ENCODE results near the gene SRGAP1. TPM values are rescaled to one million over a fixed set of nuclear protein-coding genes. Genes with fewer than 3 reads are reported as not detected.
A peak's percentile ranks its signal among the peaks of the same experiment; 100 is the strongest.

Gene SRGAP1
- total RNA-seq, 4 donors from 2014 or later, result 7.2 to 22.9 (median 11.5) TPM

GRCh38 chr12:63942464-63943241 lies 98.2 kb downstream of the SRGAP1 start:
- TF ChIP-seq EP300 (IDR thresholded peaks at IDR 0.05) (no peak), POLR2AphosphoS5 (IDR thresholded peaks at IDR 0.05) (no peak), CTCF (IDR thresholded peaks at IDR 0.05) (no peak), POLR2A (IDR thresholded peaks at IDR 0.05) (no peak)
- no peak overlapping the region for H3K27ac ChIP-seq
- no peaks in the 10 kb centered on the region for H3K36me3 ChIP-seq
- H3K27me3 ChIP-seq, result no peaks in the 10 kb centered on the region
- H3K4me1 ChIP-seq, result peaks cover 0 to 10% (median 0%) of the 10 kb centered on the region in 3 donors
- 83 to 97% methylated on average over 8 to 9 of the region's 9 CpGs for WGBS, 2 donors (ENCODE audit: low coverage in 1 of 2)
- H3K4me3 ChIP-seq, result no peak overlapping the region
- ATAC-seq, result no peak
- H3K9me3 ChIP-seq, result no peaks in the 10 kb centered on the region

GRCh38 chr12:63944034-63944579 lies 99.6 kb downstream of the SRGAP1 start:
- ATAC-seq, result no peak
- TF ChIP-seq EP300 (IDR thresholded peaks at IDR 0.05) (no peak), POLR2AphosphoS5 (IDR thresholded peaks at IDR 0.05) (no peak), CTCF (IDR thresholded peaks at IDR 0.05) (no peak), POLR2A (IDR thresholded peaks at IDR 0.05) (no peak)
- Histone ChIP-seq H3K27me3 (no peaks in the 10 kb centered on the region), H3K4me3 (no peak overlapping the region), H3K36me3 (no peaks in the 10 kb centered on the region), H3K4me1 (peaks cover 0 to 10% (median 0%) of the 10 kb centered on the region in 3 donors), H3K9me3 (no peaks in the 10 kb centered on the region), H3K27ac (no peak overlapping the region)
- 58 to 82% methylated on average over 2 of the region's 2 CpGs for WGBS, 2 donors (ENCODE audit: low coverage in 1 of 2)

GRCh38 chr12:63944586-63945228 lies 100.2 kb downstream of the SRGAP1 start:
- 60 to 90% methylated on average over 1 of the region's 5 CpGs for WGBS, 2 donors (ENCODE audit: low coverage in 1 of 2)
- Histone ChIP-seq H3K36me3 (no peaks in the 10 kb centered on the region), H3K9me3 (no peaks in the 10 kb centered on the region), H3K4me3 (no peak overlapping the region), H3K27me3 (no peaks in the 10 kb centered on the region), H3K4me1 (peaks cover 0 to 10% (median 0%) of the 10 kb centered on the region in 3 donors), H3K27ac (peak overlapping the region in 1 of 4 donors; percentile 14)
- TF ChIP-seq CTCF (IDR thresholded peaks at IDR 0.05), result no peak
- TF ChIP-seq POLR2A (IDR thresholded peaks at IDR 0.05), result no peak
- no peak for TF ChIP-seq EP300 (IDR thresholded peaks at IDR 0.05)
- TF ChIP-seq POLR2AphosphoS5 (IDR thresholded peaks at IDR 0.05), result no peak
- ATAC-seq, result no peak

- TF ChIP-seq EP300 (IDR thresholded peaks at IDR 0.05), result no peak
- no peak for TF ChIP-seq CTCF (IDR thresholded peaks at IDR 0.05)
- TF ChIP-seq POLR2AphosphoS5 (IDR thresholded peaks at IDR 0.05), result no peak
- no peak for TF ChIP-seq POLR2A (IDR thresholded peaks at IDR 0.05)
- Histone ChIP-seq H3K27me3 (no peaks in the 10 kb centered on the region), H3K27ac (no peak overlapping the region), H3K9me3 (no peaks in the 10 kb centered on the region), H3K4me3 (no peak overlapping the region), H3K4me1 (peaks cover 0 to 20% (median 5%) of the 10 kb centered on the region in 3 donors), H3K36me3 (no peaks in the 10 kb centered on the region)
- ATAC-seq, result no peak
Measured at GRCh38 chr12:63945777-63946176, 101.3 kb downstream of the SRGAP1 start.

Measured in gastroesophageal sphincter (tissue), 4 donors.